Fibroblast of skin of right biceps (primary cell): ENCODE data around the gene SNX30.

ENCODE experiments used
- DNase-seq: peaks from one replicate; pipeline ENCODE4 v3.0.0-alpha.2; 2013

Gene SNX30

DNA sequence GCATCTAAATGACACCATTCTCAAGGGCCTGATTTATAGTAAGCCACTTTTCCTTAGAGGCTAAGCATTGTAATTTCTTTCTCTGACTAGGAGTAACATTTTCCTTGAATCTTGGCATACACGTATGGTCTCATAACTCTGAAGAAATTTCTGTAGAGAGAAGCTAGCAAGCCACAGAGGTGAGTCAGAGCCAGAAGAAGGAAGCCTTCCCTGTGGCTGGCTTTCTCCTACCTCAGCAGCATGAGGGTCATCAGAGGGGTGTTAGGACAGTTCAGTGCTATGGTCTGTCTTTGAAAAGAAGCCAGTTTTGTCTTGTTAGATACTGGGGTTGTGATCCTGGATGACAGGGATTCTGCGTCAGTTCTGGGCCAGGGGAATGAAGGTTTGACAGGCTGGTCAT is 3.2 kb downstream of the SNX30 start:
- peak; percentile 92 for DNase-seq

DNA sequence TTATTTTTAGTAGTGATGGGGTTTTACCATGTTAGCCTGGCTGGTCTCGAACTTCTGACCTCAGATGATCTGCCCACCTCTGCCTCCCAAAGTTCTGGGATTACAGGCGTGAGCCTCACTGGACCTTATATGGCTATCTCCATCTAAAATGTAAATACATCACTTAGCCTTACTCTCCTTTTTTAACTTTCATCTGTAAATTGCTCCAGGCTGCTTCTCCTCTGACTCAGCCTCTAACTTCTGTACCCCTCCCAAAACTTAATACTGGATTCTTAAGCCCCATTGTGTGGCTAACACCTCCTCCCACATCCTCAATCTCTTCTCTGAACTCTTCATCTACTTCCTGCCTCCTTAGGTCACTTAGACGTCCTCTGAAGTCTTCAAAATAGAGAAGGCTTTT is 4.0 kb downstream of the SNX30 start:
- peak; percentile 89 for DNase-seq

DNA sequence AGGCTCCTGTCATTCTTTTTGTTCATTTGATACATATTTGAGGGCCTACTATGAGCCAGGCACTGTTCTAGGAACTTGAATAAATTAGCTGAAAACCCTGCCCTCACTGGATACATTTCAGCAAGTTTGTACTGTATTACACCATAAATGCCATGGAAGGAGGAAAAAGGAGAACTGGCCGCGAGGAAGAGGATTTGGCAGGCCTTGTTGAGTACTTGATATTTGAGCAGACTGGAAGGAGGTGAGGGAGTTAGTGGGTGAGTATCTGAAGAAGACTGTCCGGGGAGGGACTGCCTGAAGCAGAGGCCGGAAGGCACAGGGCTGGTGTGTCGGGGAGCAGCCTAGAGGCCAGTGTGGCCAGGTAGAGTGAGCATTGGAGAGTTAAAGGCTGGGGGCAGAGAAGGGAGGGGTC is 4.5 kb downstream of the SNX30 start:
- no peak for DNase-seq

DNA sequence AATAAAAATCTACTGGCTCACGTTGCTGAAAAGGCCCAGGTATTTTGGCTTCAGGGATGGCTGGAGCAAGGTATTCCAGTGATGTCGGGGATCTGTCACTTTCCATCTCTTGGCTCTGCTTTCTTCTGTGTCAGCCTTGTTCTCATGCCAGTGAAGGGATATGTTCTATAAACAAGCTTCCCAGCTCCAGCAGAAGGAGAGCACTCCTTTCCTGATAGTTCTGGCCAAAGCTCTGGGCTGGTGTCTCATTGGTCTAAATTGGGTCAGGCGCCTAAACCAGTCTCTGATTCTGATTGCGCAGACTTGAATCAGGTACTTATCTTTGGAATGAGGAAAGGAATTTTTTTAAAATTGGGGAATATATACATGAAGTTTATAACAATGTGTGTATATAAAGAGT is 5.1 kb downstream of the SNX30 start:
- DNase-seq = peak; percentile 26

DNA sequence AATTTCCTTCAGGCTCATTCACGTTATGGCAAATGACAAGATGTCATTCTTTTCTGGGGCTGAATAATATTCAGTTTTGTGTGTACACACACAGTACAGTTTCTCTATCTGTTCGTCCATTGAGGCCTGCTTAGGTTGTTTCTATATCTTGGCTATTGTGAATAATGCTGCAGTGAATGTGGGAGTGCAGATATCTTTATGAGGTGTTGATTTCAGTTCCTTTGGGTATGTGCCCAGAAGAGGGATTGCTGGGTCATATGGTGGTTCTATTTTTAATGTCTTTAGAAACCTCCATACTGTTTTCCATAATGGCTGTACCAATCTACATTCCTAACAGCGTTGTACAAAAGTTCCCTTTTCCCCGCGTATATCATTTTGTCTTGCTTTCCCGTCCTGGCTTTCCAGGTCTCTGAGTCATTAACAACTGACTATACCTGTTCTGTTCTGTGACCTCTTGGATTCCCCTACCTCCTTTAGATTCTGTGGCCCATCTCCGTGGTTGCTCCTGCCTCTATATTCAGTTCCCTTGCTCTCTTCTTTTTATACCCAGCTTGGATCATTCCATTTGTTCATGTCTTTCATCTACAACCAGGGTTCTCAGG is 6.8 kb downstream of the SNX30 start:
- peak; percentile 75 for DNase-seq

DNA sequence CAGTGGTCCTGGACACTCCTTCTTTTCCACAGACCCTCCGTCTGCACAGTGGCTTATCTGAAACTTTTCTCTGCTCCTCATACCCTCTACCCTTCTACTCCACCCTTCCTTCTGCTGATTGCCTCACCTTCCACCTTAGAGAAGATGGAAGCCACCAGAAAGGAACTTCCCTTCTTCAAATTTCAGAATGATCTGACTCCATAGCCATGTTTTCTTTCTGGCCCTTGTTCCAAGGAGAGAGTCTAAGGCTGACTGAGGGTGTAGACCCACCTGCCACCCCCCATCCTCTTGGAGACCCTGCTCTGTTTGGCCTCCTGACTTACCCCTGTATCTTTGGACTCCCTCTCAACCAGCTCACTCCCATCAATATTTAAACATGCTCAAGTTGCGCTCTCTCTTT is 7.4 kb downstream of the SNX30 start:
- DNase-seq = no peak

DNA sequence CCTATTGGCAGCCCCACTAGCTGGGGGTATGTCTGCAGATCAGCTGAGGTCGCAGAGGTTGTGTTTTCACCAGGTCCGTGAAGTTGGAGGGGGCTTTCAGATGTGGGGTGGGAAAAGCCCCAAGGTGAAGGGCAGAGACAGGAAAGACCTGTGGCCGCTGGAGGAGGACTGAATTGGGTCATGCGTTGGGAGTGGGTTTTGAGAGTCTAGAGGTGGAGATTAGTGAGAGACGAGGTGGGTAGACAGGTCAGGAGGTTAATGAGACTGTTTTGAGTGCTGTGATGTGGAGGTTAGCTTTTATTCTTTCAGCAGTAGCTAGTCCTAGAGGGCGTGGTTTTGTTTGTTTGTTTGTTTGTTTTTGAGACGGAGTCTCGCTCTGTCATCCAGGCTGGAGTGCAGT is 10.3 kb downstream of the SNX30 start:
- DNase-seq = no peak

DNA sequence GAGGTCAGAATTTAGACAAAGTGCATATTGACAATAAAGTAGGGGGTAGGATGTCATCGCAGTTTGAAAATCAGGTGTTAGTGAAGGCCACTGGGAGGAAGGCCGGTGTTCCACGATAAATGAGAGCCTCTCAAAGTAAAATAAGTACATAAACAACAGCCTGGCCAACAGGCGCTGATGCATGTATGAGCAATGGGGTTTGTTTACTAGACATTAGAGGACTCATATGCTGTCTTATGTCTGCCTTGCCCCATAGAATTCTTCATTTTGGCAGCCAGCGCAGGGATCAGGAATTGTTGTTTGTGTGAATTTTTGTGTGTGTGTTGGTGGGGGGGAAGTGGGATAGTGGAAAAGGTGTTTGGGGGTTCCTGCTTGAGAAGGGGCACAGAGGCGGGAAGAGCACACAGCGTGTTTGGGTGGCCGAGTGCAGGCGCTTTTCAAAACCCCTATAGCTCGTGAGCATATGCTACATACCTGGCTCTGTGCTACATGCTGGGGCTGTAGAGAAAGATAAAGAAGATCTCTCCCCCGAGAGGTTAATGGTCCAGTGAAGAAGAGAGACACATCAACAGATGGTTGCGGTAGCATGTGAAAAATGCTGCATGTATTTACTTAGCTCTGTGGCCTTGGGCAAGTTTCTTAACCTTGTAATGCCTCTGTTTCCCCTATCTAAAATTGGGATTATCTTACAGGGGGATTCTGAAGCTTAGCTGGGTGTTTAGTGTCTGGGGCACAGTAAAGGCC is 11.5 kb downstream of the SNX30 start:
- no peak for DNase-seq

DNA sequence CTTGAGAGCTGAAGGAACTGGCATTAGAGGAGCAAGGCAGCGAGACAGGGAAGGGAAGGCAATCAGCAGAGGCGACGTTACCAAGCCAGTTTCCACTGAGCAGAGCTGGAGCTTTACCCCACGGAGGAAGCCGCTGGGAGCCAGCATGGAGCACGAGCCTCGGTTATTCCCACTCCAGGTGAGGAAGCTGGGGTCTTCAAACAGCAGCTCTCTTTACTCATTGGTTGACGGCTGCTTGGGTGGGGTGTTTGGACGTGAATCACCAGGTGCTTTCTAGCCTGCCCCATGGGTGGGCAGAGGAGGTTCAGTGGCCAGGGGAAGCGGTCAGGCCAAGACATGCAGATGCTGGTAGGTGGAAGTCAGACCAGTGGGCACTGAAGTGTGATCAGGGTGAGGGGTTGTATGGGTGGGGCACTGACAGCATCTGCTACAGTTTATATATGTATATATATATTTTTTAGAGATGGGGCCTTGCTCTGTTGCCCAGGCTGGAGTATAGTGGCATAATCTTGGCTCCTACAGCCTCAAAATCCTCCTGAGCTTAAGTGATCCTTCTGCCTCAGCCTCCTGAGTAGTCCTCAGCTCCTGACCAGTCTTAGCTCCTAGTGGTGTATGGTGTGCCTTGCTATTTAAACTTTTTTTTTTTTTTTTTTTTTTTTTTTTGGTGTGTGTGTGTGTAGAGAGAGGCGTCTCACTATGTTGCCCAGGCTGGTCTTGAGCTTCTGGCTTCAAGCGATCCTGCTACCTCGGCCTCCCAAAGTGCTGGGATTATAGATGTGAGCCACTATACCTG is 12.4 kb downstream of the SNX30 start:
- no peak for DNase-seq

DNA sequence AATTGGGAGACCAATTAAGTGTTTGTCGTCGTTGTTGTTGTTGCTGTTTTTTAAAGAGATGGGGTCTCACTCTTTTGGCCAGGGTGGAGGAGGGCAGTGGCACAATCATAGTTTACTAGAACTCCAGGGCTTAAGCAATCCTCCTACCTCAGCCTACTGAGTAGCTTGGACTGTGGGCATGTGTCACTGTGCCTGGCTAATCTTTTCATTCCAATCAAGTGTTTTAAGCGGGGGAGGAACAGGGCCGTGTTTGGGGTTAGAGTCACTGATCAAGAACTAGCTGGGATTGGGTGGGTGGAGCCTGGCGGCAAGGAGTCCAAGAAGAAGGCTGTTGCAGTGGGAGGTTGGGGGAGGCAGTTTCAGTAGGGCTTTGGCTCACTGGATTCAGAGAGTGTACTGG is 13.8 kb downstream of the SNX30 start:
- peak; percentile 85 for DNase-seq

DNA sequence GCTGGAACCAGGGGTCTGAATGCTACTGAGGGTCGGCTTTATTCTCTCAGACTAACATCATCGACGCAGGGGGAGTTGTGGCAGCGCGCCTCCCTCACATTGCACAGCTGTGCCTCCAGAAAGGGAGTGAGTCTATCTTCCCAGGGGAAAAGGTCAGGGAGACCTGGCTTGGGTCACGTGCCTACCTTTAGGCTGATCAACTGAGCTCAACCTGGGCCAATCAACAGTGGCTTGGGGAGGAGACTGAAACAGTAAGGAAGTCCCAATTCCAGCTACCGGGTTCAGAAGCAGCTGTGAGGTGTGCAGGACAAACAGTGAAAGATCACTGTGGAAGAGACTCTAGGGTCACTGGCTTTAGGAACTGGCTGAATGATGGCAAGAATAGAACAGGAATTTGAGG is 14.3 kb downstream of the SNX30 start:
- no peak for DNase-seq

DNA sequence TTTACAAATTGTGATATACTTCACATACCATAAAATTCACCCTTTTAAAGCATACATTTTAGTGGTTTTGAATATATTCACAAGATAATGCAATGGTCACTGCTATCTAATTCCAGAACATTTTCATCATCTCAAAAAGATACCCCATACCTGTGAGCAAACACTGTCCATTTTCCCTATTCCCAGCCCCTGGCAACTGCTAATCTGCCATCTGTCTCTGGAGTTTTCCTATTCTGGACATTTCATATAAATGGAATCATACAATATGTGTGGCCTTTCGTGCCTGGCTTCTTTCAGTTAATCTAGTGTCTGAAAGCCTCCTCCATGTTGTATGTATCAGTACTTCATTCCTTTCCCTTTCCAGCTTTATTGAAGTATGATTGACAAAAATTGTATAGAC is 14.7 kb downstream of the SNX30 start:
- no peak for DNase-seq

DNA sequence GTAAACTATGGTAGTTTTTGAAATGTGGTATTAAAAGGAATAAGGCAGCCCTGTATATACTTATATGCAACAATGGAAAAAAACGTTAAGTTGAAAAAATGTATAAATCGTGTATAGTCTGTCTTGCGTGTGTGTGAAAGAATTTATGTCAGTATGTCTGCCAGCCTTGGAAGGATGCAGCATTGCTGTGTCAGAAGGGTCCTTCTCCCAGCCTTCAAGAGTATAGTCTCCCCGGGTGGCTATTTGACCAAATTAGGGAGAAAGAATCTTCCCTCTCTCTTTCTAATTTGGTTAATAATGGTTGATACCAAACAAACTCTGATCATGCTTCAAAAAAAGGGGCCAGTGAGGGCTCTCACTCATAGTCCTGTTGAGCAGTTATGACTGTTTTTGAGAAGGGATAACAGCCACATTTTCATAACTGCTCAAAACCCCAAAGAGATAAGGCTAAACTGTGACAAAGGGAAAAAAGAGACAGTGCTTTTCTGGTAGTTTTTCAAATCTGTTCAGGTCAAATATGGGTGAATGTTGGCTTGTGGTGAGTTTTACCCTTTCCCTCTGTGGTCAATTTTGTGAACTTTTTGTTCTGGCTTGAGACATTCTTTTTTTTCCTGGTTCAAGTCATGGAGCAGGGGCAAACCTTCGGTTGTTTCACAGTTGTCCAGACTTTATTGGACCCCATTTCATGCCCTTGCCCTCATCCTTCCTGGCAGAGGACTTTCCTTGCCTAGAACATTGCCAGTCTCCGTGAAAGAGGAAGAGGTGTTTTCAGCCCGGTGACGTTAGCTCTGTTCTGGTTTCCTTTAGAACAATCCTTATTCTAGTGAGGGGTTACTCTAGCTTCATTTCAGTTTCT is 21.0 kb downstream of the SNX30 start:
- peak; percentile 53 for DNase-seq

DNA sequence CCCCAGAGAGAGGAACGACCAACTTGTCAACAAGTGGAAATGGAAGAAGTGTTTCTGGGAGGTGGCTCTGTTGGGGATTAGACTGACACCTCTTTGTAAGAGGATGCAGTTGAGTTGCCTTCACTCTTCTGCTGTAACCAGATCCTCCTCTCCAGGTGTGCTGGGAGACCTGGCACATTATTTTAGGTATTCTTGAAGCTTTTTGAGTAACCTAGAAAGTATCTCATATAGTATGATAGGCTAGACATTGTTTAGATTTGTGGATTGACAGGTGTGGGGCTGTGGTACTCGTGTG is 21.6 kb downstream of the SNX30 start:
- DNase-seq = no peak

DNA sequence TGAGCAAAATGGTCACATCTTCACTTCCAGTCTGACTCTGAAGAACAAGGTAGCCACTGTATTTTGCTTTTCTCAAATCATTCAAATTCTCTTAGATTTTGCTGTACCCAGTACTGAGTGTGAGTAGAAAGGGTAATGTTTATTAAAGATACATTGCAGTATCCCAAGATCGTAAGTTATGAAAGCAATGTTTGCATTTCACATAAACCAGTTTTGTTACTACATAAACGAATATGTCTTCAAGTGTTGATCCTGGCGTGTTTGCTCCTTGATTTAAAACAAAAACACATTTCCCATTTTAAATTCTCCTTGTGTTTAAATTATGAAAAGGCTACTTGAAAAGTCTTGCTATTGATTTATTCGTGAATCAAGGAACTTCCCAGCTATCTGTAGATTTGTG is 22.0 kb downstream of the SNX30 start:
- DNase-seq = no peak

DNA sequence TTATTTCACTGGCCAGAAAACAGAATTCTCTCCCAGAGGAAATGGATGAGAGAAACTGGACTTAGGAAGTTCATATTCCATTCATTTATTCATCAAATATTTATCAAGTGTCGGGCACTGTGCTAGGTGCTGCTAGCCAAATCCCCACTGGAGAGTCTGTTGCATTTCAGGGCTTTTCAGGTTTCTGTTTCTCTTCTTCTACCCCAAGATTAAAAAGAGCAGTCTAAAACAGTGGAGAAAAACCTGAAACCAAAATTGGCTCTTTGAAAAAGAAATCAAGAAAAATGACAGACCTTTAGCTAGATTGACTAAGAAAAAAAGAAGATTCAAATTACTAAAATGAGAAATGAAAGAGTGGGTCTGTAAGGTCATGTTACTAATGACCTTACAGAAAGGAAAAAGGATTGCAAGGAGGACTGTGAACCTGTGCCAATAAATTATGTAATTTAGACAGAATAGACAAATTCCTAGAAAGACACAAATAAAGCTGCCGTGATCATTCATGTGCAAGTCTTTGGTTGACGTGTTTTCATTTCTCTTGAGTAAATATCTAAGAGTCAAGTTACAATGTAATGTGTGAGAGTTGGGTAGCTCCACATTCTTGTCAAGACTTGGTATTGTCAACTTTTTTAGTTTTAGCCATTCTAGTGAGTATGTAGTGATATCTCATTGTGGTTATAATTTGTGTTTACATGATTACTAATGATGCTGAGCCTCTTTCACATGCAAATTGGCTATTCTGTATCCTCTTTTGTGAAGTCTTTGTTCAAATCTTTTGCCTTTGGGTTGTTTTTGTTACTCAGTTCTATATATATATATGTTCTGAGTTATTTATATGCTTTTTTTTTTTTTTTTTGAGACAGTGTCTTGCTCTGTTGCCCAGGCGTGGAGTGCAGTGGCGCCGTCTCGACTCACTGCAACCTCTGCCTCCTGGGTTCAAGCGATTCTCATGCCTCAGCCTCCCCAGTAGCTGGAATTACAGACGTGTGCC is 23.7 kb downstream of the SNX30 start:
- DNase-seq = peak; percentile 30

DNA sequence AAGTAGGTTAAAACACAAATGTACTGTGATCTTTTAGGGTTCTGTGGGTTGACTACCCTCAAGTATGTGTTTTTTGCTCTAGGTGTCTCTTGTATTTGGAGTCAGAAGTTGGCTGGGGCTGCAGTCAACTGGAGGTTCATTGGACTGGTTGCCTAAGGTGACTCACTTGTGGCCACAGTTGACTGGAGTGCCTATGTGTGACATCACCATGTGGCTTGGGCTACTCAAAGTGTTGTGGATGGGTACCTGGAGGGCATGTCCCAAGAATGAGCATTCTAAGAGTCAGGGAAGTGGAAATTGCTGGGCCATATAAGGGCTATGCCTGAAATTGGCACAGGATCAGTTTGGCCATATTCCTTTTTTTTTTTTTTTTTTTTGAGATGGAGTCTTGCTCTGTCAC is 27.4 kb downstream of the SNX30 start:
- DNase-seq = peak; percentile 29

DNA sequence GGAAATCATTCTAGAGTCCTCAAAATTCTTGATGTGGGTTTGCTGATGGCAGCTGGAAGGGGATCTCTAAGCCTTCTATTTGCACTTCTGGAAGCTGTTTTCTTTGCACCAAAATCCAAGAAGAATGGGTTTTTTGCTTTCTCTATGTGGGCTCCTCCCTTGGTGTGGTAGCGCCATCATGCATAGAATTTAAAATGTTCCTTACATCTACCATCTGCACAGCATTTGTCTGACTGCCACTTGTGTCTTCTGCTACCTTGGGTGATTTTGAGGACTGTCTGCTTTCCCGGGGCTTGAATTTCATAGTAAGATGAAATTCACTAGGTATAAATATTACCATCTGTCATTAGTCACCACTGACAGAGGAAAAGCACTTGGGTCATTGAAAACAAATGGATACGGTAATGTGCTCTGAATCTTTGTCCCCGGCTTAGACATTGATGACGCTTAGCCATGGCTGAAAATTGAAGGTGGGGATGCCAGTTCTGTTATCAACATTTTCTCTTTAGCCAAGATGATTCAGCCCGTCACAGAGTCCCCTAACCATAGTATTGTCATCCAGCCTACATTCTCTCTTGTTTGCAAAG is 30.0 kb downstream of the SNX30 start:
- DNase-seq = peak; percentile 28

DNA sequence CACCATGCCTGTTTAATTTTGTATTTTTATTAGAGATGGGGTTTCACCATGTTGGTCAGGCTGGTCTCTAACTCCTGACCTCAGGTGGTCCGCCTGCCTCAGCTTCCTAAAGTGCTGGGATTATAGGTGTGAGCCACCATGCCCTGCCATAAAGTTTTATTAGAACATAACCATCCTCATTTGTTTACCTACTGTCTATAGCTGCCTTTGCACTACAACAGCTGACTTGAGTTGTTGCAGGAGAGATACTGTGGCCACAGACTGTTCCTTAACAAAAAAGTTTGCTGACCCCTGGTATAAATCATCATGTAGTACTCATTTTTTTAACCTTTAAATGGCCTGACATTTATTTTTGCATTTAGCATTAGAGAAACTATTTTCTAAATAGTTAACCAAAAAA is 31.7 kb downstream of the SNX30 start:
- no peak for DNase-seq

DNA sequence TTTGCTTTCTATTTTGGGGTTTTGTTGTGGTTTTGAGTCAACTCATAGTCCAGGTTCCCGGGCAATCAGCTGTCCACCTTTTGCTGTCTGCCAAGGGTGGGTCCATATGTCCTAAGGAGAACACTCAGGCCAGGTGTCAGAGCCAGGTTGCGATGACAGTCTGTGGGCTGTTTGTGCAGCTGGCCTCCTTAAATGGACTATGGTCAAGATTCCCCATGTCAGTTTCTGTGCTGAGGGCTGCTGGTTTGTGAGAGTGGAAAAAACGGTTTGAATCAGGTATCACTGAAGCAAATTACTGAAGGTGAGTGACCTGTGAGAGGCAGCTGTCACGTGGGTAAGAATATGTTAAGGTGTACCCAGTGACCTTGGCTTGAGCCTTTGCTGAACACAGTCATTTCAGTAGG is 33.0 kb downstream of the SNX30 start:
- no peak for DNase-seq

DNA sequence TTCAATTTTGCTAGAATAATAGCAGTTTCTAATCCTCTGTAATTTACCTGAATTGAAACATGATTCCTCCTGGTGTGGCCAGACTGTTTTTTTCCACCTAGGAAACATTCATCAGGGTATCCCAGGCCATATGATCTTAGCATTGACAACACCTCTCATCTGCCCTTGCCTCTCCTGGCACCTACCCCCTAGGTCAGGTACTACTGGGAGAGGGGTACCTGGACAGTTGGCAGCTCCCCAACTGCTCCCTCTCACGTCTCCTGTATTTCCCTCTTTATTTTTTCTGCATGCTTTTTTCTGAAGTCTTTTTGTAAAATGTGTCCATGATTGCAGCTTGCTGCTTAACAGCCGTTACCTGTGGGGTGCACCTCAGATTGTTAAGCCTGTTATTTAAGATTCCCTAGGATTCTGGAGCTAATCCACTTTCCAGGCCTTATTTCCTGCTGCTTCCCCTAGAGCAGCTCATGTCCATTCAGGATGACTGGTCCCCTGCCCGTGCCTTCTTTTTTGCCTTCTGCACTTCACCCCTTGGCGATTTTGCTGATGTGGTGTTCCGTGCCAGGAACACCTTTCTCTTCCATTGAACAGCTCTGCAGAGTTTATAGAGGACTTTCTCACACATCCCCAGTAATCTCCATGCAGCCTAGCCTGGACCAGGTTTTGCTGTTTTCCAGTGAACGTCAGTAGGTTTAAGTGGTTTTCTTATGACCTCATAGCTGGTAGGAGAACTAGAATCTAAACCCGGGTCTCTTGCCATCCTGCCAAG is 33.6 kb downstream of the SNX30 start:
- peak; percentile 28 for DNase-seq
